HG03439 (cell line): ENCODE measurements around the gene GPR55.

Experiments used
- ATAC-seq: cut with Tn5 transposase; IDR thresholded peaks from one replicate; pipeline ENCODE4 v1.9.1; 2021; ENCODE audit warnings: mild to moderate bottlenecking, moderate library complexity; ENCODE audit not compliant: unreplicated experiment

Gene GPR55

GRCh38 chr2:230919681-230920080 lies 5.4 kb downstream of the GPR55 start:
- no peak for ATAC-seq

- no peak for ATAC-seq
Measured at GRCh38 chr2:230919240-230919639, 5.8 kb downstream of the GPR55 start.

GRCh38 chr2:230916218-230916617 lies 8.8 kb downstream of the GPR55 start:
- ATAC-seq = no peak

GRCh38 chr2:230915319-230915718 lies 9.7 kb downstream of the GPR55 start:
- no peak for ATAC-seq

- no peak for ATAC-seq
Measured at GRCh38 chr2:230914886-230915285, 10.2 kb downstream of the GPR55 start.

- ATAC-seq = no peak
Measured at GRCh38 chr2:230913406-230914143, 11.5 kb downstream of the GPR55 start.

GRCh38 chr2:230912724-230913123 lies 12.3 kb downstream of the GPR55 start:
- ATAC-seq = no peak

GRCh38 chr2:230912046-230912445 lies 13.0 kb downstream of the GPR55 start:
- no peak for ATAC-seq

- ATAC-seq = no peak
Measured at GRCh38 chr2:230910546-230911177, 14.4 kb downstream of the GPR55 start.

- no peak for ATAC-seq
Measured at GRCh38 chr2:230909841-230910545, 15.0 kb downstream of the GPR55 start.

GRCh38 chr2:230908595-230909191 lies 16.3 kb downstream of the GPR55 start:
- ATAC-seq = no peak

- ATAC-seq = no peak
Measured at GRCh38 chr2:230908092-230908594, 16.9 kb downstream of the GPR55 start.

GRCh38 chr2:230907361-230908091 lies 17.5 kb downstream of the GPR55 start:
- no peak for ATAC-seq

GRCh38 chr2:230906471-230907230 lies 18.4 kb downstream of the GPR55 start:
- ATAC-seq = no peak

- no peak for ATAC-seq
Measured at GRCh38 chr2:230905448-230906421, 19.3 kb downstream of the GPR55 start.

GRCh38 chr2:230904856-230905447 lies 20.1 kb downstream of the GPR55 start:
- ATAC-seq = no peak

GRCh38 chr2:230903231-230904150 lies 21.6 kb downstream of the GPR55 start:
- no peak for ATAC-seq
